Measurements from ENCODE around the gene SPPL2B. TPM values are rescaled to one million over a fixed set of nuclear protein-coding genes. Genes with fewer than 3 reads are reported as not detected.
A peak's percentile ranks its signal among the peaks of the same experiment; 100 is the strongest.

Gene SPPL2B
- total RNA-seq, 6 experiments from 2014 or later: 32.9 to 41.8 (median 33.9) TPM

DNA sequence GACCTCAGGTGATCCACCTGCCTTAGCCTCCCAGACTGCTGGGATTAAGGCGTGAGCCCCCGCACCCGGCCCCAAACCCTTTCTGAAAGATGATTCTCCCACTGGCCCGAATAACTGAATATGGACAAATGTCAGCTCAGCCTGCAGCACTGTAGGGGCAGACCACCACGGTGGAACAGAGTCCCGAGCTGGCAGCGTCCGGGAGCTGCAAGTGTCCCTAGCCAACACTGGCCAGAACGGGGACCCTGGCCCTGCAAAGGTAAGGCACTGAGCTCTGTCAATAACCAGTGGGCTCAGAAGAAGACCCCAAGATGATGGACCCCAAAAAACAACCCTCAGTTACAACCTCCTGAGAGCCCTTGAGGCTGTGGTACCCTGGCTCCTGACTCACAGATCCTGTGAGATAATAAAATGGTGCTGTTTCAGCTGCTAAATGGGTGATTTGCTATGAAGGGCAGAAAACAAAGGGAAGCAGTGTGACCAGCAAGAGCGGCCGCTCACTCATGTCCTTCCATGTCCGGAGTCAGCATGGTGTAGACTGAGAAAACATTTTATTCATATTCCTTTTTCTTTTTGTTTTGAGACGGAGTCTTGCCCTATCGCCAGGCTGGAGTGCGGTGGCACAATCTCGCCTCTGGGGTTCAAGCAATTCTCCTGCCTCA lies 1.7 kb upstream of the SPPL2B start:
- TF ChIP-seq, protein P1, sequence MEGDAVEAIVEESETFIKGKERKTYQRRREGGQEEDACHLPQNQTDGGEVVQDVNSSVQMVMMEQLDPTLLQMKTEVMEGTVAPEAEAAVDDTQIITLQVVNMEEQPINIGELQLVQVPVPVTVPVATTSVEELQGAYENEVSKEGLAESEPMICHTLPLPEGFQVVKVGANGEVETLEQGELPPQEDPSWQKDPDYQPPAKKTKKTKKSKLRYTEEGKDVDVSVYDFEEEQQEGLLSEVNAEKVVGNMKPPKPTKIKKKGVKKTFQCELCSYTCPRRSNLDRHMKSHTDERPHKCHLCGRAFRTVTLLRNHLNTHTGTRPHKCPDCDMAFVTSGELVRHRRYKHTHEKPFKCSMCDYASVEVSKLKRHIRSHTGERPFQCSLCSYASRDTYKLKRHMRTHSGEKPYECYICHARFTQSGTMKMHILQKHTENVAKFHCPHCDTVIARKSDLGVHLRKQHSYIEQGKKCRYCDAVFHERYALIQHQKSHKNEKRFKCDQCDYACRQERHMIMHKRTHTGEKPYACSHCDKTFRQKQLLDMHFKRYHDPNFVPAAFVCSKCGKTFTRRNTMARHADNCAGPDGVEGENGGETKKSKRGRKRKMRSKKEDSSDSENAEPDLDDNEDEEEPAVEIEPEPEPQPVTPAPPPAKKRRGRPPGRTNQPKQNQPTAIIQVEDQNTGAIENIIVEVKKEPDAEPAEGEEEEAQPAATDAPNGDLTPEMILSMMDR (IDR thresholded peaks at IDR 0.05): no peak
- H3K27me3 Mint-ChIP-seq (ENCODE audit: insufficient read depth): peaks cover 7% of the 10 kb centered on the region; the same call in 1 of the 2 replicates
- DNase-seq: no peak
- peaks cover 36% of the 10 kb centered on the region for H3K4me1 Mint-ChIP-seq (ENCODE audit: low read depth)
- H3K4me3 Mint-ChIP-seq: peak overlapping the region; percentile 100
- H3K27ac Mint-ChIP-seq: peak overlapping the region; percentile 99
- H3K36me3 Mint-ChIP-seq (ENCODE audit: low read depth): peaks cover 25% of the 10 kb centered on the region
- H3K9me3 Mint-ChIP-seq: no peaks in the 10 kb centered on the region

DNA sequence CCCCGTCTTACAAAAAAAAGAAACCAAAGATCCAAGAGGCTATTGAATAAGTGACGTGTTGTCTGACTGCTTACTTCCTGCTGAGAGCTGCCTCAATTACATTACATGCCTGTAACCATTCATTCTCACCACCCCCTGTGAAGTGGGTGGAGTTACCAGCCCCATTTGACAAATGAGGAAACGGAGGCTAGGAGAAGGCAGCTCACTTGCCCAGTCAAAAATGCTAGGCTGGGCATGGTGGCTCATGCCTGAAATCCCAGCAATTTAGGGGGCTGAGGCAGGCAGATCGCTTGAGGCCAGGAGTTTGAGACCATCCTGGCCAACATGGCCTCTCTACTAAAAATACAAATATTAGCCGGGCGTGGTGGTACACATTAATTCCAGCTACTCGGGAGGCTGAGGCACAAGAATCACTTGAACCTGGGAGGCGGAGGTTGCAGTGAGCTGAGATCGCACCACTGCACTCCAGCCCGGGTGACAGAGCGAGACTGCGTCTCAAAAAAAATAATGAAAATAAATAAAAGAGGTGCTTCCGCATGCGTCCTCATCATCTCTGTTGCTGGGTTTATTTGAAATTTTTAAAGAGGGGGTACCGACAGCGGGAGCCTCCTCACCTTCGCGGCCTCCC lies 597 bp upstream of the SPPL2B start:
- DNase-seq: peak; percentile 73
- peaks cover 36% of the 10 kb centered on the region for H3K4me1 Mint-ChIP-seq (ENCODE audit: low read depth)
- peak overlapping the region; percentile 99 for H3K27ac Mint-ChIP-seq
- peak overlapping the region; percentile 100 for H3K4me3 Mint-ChIP-seq
- peaks cover 7% of the 10 kb centered on the region; the same call in 1 of the 2 replicates for H3K27me3 Mint-ChIP-seq (ENCODE audit: insufficient read depth)
- TF ChIP-seq, protein P1 (IDR thresholded peaks at IDR 0.05): no peak
- H3K9me3 Mint-ChIP-seq: no peaks in the 10 kb centered on the region
- peaks cover 25% of the 10 kb centered on the region for H3K36me3 Mint-ChIP-seq (ENCODE audit: low read depth)

DNA sequence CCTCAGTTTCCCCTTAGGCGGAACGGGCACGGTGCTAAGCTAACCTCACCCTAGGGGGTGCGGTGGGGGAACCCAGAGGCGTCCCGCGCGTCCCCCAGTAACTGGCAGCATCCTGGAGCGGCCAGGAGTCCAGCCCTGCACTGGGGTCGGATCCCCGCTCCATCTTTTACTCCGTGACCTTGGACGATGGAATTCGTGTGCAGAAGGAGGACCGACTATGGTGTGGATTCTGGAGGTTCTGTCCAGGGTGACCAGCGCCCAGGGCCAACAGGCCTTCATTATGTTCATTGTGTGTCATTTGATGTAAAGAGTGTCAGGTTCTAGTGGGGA lies 630 bp downstream of the SPPL2B start:
- no peak for DNase-seq
- H3K4me3 Mint-ChIP-seq: peak overlapping the region; percentile 100
- TF ChIP-seq, protein P1 (IDR thresholded peaks at IDR 0.05): no peak
- no peaks in the 10 kb centered on the region for H3K9me3 Mint-ChIP-seq
- peaks cover 25% of the 10 kb centered on the region for H3K36me3 Mint-ChIP-seq (ENCODE audit: low read depth)
- H3K4me1 Mint-ChIP-seq (ENCODE audit: low read depth): peaks cover 36% of the 10 kb centered on the region
- H3K27me3 Mint-ChIP-seq (ENCODE audit: insufficient read depth): peaks cover 7% of the 10 kb centered on the region
- H3K27ac Mint-ChIP-seq: peak overlapping the region; percentile 78

DNA sequence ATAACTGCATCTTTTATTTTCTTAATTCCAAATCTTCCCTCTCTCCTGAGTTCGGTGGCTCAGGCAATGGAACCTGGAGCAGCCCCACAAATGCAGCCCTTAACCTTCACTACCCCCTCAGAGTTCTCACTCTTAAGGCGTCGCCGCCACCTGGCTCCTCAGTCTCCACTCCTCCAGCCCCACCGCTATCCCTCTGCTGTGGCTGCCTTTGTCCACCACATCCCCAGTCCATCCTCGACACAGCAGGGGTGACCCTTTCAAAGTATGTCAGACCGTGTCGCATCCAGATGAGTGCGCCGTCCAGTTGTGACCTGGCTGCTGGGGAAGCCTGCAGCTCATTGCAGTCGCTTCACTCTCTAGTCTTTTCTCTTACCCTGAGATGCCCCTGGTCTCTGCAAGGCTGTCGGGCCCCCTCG lies 1.0 kb downstream of the SPPL2B start:
- Mint-ChIP-seq H3K27me3 (ENCODE audit: insufficient read depth) (peaks cover 7% of the 10 kb centered on the region), H3K36me3 (ENCODE audit: low read depth) (peaks cover 25% of the 10 kb centered on the region), H3K9me3 (no peaks in the 10 kb centered on the region), H3K4me3 (peak overlapping the region; percentile 100), H3K27ac (peak overlapping the region; percentile 78), H3K4me1 (ENCODE audit: low read depth) (peaks cover 36% of the 10 kb centered on the region)
- TF ChIP-seq, protein P1 (IDR thresholded peaks at IDR 0.05): no peak
- no peak for DNase-seq

DNA sequence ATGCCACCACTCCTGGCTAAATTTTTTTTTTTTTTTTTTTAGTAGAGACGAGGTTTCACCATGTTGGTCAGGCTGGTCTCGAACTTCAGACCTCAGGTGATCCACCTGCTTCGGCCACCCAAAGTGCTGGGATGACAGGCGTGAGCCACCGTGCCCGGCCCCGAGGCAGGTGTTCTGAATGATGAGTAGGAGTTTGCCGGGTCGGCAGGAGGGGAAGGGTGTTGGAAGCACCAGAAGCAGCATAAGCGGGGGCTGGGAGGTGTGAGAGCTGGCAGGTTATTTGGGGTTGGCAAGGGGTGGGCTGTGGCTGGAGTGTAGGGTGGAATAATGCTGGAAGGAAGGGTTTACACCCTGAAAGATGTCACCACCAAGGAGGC lies 1.8 kb downstream of the SPPL2B start:
- Mint-ChIP-seq H3K27me3 (ENCODE audit: insufficient read depth) (peaks cover 7% of the 10 kb centered on the region), H3K9me3 (no peaks in the 10 kb centered on the region; the same call in 1 of the 2 replicates), H3K4me3 (peak overlapping the region; percentile 17; the same call in 1 of the 2 replicates), H3K27ac (no peak overlapping the region), H3K4me1 (ENCODE audit: low read depth) (peaks cover 36% of the 10 kb centered on the region), H3K36me3 (ENCODE audit: low read depth) (peaks cover 25% of the 10 kb centered on the region)
- DNase-seq: no peak
- TF ChIP-seq, protein P1 (IDR thresholded peaks at IDR 0.05): no peak

Data from HFFc6 (cell line).